AG10803 (cell line): ENCODE data around the gene KIF14.

Experiments used
- DNase-seq: peaks from one replicate; pipeline ENCODE4 v3.0.0; 2010; ENCODE audit warnings: low read depth
- H3K4me3 ChIP-seq: 2 replicates; pipeline ENCODE4 v1.5.1; 2011; ENCODE audit warnings: mild to moderate bottlenecking, low read length, control low read depth
- TF ChIP-seq, protein P1 (sequence below): conservative IDR thresholded peaks from 2 replicates; pipeline ENCODE4 v1.5.1; 2011; ENCODE audit warnings: mild to moderate bottlenecking, low read length, control low read depth, inconsistent platforms

KIF14 gene

DNA sequence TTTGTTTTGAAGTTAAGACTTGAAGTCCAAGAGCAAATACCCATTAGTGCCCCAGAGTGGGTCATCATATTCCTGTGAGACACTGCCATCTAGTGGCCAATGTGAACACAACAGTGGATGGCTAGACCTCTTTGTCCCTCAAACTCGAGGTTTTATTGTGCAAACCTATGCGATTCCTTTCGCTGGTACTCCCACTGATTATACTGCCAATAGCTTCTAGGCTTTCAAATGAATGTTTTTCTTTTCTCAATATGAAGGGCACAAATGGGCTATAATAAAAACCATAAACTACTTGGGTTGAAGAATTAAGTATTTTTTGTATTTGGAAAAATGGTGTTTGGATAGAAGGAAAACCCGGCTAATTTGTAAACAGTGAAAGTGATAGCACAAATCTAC lies 110.3 kb downstream of the KIF14 start:
- TF ChIP-seq, protein P1, sequence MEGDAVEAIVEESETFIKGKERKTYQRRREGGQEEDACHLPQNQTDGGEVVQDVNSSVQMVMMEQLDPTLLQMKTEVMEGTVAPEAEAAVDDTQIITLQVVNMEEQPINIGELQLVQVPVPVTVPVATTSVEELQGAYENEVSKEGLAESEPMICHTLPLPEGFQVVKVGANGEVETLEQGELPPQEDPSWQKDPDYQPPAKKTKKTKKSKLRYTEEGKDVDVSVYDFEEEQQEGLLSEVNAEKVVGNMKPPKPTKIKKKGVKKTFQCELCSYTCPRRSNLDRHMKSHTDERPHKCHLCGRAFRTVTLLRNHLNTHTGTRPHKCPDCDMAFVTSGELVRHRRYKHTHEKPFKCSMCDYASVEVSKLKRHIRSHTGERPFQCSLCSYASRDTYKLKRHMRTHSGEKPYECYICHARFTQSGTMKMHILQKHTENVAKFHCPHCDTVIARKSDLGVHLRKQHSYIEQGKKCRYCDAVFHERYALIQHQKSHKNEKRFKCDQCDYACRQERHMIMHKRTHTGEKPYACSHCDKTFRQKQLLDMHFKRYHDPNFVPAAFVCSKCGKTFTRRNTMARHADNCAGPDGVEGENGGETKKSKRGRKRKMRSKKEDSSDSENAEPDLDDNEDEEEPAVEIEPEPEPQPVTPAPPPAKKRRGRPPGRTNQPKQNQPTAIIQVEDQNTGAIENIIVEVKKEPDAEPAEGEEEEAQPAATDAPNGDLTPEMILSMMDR = peak; percentile 96
- DNase-seq = peak; percentile 83
- no peak overlapping the region for H3K4me3 ChIP-seq

DNA sequence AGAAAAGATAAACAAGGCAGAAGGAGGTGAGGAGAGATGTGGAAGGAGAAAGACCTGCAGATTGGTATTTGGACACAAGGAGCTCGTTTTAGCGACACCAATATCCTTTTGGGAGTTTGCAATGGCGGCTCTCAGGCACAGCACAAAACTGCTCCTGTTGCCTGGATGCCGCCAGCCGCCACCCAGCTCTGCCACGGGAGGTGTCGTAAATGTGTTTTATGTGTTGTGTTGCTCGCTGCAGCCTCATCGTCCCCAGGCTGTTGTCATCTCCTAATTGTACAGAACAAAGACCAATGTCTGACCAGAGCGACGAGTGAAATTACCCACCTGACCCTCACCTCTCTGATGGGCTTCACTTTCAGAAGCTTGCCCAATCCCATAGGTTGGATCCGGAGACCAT lies 114.1 kb downstream of the KIF14 start:
- no peak overlapping the region for H3K4me3 ChIP-seq
- TF ChIP-seq, protein P1 = no peak
- no peak for DNase-seq

DNA sequence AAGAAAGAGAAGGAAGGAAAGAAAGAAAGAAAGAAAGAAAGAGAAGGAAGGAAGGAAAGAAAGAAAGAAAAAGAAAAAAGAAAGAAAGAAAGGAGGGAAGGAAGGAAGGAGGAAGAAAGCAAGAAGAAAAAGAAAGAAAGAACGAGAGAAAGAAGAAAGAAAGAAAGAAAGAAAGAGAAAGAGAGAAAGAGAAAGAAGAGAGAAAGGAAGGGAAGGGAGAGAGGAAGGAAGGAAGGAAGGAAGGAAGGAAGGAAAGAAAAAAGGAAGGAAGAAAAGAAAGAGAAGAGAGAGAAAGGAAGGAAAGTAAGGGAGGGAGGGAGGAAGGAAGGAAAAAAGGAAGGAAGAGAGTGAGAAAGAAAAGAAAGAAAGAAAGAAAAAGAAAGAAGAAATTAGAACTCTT lies 115.3 kb downstream of the KIF14 start:
- no peak for DNase-seq
- no peak overlapping the region for H3K4me3 ChIP-seq
- TF ChIP-seq, protein P1 = no peak
